GM19324 (cell line): ENCODE results near the gene THRB.
"Not testable (repeated sequence)": the region's sequence is repeated elsewhere in the genome, so short reads cannot be mapped to it uniquely, and the experiment has no call there.

Source experiments
- ATAC-seq: cut with Tn5 transposase; IDR thresholded peaks from one replicate; pipeline ENCODE4 v1.9.1; 2021; ENCODE audit warnings: mild to moderate bottlenecking, moderate library complexity; ENCODE audit not compliant: unreplicated experiment, low FRiP score

THRB gene

DNA sequence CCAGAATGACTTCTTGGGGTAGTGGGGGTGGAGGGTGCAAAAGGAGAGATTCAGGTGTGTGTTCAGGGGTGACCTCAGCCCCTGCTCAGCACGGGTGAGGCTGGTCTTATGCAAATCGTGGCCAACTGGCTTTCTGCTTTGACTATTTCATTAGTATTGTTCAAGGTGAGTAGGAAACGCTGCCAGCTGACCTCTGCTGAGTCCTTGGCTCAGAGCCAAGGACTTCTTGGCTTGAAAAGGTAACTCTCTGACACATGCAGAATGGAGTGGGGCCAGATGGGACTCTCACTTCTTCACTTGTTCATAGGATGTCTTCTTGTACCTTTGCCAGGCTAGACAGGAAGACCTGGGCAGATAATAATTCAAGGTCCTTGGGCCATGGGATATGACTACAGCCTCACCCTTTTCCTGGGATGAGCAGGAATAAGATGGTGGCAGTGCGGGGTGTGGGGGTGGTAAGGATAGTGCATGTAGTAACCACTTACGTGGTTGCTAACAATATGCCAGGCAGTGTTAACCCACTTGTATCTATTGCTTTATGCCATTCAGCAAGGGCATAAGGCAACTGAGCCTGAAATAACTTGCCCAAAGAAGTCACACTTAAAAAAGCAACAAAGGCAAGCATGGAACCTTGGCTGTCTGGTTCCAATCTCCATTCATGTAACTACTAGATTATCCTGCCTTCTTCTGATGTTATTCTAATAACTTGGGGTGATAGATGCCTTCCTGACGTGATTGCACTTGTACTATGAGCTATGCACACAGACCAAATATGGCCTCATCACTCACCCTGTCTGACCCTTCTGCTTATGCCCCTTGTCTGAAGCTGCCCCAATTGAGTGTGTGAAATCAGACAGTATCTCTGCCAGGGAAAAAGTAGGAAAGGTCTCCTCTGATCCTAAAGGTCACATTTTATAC, 356.4 kb downstream of the THRB start:
- ATAC-seq = no peak

GRCh38 chr3:24137334-24137733, 357.3 kb downstream of the THRB start:
- no peak for ATAC-seq

DNA sequence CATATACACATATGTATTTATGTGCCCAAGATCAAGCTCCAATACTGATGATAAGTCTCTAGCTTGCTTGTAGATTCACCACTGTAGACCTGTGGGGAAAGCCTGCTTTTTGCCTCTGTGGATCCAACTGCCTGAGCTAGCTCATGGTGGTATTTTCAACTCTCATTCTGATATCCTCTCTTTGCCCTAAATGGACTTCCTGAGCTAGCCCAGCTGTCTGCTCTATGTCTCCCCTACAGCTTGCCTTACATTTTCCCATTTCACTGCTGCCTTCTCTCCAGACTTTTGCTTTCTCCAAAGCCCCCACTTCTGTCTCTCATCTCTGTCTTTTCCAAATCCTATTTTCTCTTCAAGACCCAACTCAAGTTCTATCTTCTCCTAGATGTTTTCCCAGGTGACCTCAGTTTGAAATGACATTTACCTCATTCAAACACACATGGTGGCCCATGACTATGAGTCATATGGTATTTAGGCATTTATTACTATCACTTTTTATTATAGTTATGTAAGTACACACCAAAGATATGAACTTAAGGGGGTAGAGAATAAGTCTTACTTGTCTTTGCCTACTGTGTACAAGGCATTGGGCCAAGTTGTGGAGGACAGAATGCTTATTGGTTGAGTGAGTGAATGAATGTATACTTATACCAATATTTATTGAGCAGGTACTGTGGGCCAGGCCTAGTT, 357.9 kb downstream of the THRB start:
- ATAC-seq = no peak

GRCh38 chr3:24135280-24135679, 359.4 kb downstream of the THRB start:
- ATAC-seq = no peak

DNA sequence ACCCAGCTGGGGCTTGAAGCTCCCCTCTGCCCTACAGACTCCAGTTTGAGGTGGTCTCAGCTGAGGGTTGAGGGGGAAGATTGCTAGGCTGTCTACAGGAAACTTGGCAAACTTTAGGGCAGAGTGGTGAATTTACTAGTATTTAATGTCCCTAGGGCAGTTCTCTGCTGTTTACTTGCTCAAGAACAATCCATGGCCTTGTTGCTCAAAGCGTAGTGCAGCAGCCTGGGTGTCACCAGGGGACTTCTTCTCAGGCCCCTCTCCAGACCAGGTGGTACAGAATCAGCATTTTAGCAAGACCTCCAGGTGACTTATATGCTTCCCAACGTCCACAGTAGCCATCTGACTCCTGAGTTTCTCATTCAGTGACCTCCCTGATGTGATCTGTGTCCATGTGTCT, 360.7 kb downstream of the THRB start:
- ATAC-seq = no peak

- ATAC-seq = no peak
Observed at GRCh38 chr3:24133436-24133835, 361.2 kb downstream of the THRB start.

GRCh38 chr3:24129549-24129948, 365.1 kb downstream of the THRB start:
- no peak for ATAC-seq

DNA sequence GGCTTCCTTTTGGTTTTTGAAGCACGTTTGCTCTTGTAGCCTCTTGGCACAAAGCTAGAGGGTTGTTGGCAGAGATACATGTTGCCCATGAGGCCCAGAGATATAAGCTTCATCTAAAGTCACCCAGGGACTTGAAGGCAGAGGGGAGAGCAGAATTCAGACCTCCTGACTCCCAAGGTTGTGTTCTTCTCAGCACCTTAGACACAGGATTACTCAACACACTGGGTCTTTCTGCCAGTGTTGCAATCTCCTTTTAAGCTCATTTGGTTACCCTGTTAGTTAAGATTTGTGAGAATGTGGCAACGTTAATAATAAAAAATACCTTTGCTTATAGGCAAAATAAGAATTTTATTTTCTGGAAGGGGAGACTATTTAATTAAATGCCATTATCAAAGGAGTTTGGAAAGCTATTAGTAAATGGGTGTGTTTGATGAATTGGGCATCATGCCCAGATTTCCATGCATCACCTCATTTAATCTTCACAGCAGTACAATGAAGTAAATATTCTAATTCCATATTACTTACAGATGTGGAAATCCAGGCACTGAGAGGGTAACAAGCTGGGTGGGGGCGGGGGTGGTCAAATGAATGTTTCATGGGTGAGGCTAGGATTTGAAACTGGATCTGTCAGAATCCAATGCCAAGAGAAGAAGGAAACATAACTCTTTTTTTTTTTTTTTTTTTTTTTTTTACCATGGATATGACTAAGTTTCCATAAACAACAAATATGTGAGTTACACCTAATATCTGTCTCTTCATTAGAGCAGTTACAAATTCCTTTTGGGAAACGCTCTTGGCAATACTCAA, 366.2 kb downstream of the THRB start:
- ATAC-seq = no peak

- ATAC-seq = no peak
Observed at GRCh38 chr3:24123596-24123995, 371.1 kb downstream of the THRB start.

GRCh38 chr3:24120434-24120833, 374.2 kb downstream of the THRB start:
- ATAC-seq = no peak

DNA sequence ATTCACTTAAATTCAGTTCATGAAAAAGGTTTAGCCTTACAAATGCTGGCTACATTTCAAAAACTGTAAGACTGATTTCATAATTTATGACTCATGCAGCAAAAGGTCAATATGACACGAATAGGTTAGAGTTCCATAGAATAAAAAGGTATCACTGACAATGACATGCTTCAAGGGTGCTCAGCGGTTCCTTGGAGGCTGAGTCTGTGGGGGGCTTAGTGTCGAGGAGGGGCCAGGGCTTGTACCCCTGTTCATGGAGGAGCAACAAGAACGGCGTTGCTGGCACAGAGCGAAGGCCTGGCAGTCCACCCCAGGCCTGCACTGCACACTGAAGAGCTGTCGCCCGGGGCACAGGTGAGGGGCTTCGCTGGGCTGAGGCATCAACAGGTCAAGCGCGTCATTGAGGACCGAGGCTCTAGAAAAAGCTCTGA, 375.3 kb downstream of the THRB start:
- no peak for ATAC-seq

GRCh38 chr3:24117508-24117907, 377.1 kb downstream of the THRB start:
- ATAC-seq = no peak

DNA sequence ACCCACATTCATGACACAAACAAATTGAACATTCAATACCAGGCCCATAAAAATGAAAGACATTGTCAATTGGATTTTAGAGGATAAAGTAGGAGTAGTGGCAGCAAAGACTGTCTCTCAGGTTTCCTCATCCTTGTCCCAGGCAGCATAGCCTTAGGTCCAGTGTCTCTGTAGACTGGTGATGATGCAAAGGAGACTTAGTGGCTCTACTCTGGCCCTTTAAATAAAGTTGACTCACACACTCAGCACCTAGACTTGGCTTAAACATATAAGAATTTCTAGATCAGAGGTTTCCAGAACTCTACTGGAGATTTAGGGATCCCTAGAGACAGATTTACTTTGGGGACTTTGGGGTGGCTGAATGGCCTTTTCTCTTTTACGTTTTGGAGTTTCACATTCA, 382.9 kb downstream of the THRB start:
- ATAC-seq = no peak

DNA sequence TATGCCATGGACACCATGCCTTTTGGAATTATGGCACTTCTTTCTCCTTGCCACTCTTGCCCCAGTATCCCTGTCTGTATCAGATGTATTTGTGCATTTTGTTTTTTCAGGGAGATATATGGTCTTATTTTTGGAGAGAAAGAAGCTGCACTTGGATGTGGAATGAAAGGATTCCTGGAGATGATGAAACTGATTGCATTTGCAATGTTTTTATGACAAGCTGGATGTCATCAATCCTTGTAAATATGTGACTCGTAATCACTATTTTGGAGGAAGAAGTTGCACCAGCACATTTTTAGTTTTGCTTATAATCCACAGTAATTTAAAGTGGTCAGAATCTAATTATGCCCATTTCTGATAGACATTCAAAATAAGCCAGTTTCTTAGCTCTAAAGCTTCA, 384.6 kb downstream of the THRB start:
- ATAC-seq = no peak

GRCh38 chr3:24101676-24102168, 392.9 kb downstream of the THRB start:
- no peak for ATAC-seq

GRCh38 chr3:24100696-24101402, 393.8 kb downstream of the THRB start:
- no peak for ATAC-seq

DNA sequence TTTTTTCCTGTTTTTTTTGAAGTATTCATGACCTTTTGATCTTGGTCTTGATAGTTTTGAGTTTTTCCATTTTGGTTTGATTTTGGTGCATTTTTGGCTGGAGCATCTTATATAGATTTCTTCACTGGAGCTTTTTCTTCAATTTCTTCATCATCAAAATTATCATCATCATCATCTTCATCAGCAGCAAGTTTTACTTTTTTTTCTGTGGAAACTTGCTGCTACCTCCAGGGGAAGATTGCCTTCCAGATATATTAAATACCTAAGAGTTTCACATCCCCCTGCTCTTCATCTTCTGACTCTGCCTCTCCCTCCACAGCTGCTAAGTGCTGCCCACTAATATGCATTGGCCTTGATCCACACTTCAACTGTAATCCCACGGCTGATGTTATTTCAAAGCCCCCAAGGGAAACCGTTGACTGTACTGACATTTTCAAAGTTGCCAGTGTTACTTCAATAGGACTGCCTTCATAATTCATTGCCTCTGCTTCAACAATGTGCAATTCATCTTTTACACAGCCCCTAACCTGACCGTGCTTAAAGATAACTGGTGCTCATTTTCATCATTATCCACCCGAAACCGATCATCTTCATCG, 397.9 kb downstream of the THRB start:
- ATAC-seq = no peak

- ATAC-seq = no peak
Observed at GRCh38 chr3:24096271-24096670, 398.4 kb downstream of the THRB start.

- not testable (repeated sequence) for ATAC-seq
Observed at GRCh38 chr3:24094818-24095217, 399.8 kb downstream of the THRB start.

- ATAC-seq = no peak
Observed at GRCh38 chr3:24088782-24089181, 405.9 kb downstream of the THRB start.
